HG02870 (cell line): ENCODE data around the gene PABPN1L.

Experiments
- ATAC-seq: cut with Tn5 transposase; IDR thresholded peaks from one replicate; pipeline ENCODE4 v1.9.1; 2021; ENCODE audit warnings: mild to moderate bottlenecking, moderate library complexity; ENCODE audit not compliant: unreplicated experiment

Gene PABPN1L

DNA sequence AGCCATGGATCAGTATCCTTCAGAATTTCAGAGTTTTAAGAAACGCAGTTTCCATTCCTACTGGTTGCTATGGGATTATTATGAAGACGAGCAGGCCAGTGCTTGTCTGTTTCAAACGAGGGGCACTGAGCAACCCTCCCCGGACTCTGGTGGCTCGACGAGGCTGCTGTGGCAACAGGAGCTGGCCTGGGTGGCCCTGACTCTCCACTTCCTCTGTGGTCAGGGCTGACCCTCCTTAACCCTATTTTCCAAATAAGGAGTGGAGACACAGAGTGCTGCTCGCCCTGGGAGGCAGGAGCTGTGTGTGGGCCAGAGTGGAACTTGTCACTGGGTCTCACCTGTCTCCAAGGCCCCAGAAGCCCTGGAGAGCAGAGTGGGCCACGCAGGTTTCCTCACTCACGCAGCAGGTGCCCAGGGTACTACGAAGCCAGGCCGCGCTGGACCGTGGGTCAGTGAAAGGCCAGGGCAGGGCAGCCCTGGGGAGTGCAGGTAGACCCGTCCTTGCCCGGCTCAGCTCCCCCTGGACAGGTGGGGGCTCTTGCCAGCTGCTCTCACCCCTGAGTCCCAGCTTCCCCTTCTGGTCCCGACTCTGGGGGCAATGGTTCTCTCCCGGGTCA, 13.0 kb downstream of the PABPN1L start:
- ATAC-seq: no peak

DNA sequence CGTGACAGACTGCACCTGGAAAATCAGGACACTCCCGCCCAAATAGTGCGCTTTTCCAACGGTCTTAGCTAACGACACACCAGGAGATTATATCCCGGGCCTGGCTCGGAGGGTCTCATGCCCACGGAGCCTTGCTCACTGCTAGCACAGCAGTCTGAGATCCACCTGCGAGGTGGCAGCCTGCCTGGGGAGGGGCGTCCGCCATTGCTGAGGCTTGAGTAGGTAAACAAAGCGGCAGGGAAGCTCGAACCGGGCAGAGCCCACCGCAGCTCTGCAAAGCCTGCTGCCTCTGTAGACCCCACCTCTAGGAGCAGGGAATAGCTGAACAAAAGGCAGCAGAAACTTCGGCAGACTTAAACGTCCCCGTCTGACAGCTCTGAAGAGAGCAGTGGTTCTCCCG, 14.8 kb downstream of the PABPN1L start:
- no peak for ATAC-seq

DNA sequence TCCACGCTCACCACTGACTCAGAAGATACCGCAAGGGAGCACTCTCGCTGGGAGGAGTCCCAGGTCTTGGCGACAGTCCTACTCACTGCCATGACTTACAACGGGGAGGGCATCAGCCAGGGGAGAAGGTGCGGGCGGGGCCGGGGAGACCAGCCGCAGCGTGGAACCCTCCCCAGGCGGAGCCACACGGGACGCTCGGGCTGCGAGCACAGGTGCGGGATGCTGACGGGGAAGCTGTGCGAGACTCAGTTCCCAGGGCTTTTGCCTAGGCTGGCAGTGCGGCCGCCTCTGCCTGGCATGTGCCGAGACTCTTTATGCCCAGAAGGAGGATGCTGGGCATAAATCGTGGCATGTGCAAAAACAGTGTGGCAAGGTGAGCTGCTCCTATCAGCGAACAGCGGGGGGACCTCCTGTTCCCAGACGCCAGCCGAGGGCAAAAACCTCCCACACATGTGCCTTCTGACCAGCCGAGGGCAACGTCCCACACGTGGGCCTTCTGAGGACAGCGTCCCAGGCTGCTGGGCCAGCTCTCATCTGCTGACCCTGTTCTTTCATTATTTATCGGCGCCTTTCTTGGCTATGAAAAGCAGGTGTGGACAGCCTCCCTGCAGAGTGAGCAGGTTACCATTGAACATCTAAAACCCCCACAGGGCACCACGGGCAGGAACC, 15.8 kb downstream of the PABPN1L start:
- no peak for ATAC-seq

DNA sequence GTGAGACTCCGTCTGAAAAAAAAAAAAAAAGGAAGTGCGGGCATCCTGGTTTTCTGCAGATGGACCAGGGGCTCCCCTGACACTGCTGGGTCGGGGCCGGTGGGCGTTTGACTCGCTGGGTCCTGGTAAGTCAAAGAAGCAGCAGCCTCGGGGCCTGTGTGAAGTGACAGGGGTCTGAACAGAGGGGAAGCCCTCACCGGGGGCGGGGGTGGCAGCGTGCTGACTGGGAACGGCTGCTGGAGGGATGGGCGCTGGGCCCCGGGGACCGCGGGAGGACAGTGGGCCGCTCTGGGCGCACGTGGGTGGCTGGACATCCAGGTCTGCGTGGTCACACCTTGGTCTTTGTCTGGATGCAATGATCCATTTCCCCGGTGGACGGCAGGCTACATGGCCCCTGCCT, 17.9 kb downstream of the PABPN1L start:
- ATAC-seq: no peak

DNA sequence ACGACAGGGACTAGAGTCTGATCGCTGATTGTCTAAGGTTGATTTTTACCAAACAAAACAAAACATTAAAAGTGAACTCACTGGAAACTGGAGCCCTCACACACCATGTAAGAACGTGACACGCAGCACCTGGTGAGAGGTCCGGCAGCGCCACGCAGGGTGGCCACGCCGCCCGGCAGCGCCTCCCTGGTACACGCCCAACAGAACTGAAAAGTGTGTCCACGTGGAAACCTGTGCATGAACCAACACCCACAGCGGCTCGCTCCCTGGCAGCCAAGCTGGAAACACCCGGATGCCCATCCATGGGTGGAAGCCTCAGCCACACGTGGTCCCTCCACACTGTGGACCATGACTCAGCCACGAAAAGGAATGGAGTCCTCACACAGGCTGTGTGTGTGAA, 18.8 kb downstream of the PABPN1L start:
- no peak for ATAC-seq

DNA sequence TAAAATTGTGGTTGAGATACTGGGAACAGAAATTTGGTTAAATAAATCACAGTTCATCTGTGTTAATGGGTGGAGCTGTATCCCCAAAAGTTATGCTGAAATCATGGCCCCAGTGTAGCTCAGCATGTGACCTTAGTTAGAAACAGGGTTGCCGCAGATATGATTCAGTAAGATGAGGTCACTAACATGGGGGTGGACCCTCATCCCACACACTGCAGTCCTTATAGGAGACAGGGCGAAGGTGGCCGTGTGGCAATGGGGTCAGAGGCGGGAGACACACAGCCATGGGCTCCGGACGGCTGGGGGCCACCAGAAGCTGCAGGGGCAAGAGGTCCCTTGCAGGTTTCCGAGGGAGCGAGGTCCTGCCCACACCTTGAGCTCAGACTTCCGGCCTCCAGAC, 20.4 kb downstream of the PABPN1L start:
- no peak for ATAC-seq

DNA sequence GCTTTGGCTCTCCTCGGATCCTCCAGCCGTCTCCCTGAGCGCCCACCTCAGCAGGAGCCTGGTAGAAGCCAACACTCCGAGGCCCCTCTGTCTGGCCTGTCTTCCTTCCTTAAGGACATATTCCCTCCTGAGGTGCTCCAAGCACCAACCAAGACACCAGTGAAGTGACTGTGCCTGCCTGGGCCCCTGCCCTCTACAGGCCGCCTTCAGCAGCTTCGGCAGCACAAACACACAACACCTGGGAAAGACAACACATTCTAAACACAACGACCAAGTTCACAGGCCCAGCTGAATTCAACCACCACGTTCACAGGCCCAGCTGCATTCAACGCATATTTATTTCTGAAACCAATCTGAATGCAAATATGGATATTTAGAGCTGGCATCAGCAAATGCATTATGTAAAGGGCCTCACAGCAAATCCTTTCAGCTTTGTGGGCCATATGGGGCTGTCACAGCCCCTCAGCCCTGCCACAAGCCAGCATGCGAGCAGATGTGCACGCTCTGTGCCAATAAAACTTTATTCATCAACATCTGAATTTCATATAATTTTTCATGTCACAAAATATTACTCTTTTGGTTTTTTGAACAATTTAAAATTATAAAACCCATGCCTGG, 21.9 kb downstream of the PABPN1L start:
- ATAC-seq: no peak

DNA sequence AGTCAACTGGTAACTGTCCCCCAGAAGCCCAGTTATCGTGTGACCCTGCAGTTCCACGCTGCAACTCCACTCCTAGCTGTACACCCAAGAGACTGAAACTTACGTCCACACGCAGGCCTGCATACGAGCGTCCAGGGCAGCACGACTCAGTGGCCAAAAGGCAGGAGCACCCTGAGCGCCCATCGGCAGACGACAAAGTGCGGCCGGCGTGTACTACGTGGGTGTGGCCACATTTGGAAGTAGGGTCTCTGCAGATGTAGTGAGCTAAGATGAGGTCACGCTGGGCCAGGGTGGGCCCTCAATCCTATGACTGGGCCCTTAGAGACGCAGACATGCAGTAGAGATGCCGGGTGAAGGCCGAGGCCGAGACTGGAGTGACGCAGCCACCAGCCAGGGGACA, 23.2 kb downstream of the PABPN1L start:
- ATAC-seq: no peak

DNA sequence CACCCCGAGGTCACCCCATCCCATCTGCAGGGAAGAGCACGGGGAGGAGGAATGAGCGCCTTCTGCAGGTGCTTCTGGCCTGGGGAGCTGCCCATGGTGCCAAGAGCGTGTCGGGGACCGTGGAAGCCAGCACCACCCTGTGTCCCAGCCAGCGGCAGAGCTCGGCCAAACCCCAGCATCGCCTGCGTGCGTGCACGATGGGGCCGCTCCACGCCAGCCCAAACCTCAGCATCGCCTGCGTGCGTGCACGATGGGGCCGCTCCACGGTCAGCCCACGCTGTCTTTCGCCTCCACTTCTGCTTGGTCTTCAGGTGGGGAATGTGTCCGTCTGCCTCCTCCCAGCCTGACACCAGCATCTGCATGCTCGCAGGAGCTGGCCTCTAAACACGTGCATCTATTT, 23.7 kb downstream of the PABPN1L start:
- ATAC-seq: no peak

DNA sequence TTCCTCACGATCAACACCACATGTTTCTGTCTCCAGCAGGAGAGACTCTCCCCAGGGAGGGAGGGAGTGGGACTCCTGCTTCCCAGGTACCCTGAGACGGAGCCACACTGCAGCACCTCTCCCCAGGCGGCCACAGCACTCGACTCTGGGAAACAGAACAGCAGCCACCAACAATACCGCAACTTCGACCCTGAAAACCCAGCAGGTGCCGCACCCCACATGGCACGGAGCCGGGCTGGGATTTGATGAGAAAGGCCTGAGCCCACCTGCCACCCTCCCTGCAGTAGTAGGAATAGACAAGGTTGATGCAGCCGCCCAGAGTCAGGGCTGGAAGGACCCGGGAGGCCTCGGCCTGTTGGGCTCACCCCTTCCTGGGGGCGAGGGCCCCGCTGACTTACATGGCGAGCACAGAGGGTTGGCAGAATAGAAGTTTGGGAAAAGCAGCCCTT, 24.1 kb downstream of the PABPN1L start:
- no peak for ATAC-seq

DNA sequence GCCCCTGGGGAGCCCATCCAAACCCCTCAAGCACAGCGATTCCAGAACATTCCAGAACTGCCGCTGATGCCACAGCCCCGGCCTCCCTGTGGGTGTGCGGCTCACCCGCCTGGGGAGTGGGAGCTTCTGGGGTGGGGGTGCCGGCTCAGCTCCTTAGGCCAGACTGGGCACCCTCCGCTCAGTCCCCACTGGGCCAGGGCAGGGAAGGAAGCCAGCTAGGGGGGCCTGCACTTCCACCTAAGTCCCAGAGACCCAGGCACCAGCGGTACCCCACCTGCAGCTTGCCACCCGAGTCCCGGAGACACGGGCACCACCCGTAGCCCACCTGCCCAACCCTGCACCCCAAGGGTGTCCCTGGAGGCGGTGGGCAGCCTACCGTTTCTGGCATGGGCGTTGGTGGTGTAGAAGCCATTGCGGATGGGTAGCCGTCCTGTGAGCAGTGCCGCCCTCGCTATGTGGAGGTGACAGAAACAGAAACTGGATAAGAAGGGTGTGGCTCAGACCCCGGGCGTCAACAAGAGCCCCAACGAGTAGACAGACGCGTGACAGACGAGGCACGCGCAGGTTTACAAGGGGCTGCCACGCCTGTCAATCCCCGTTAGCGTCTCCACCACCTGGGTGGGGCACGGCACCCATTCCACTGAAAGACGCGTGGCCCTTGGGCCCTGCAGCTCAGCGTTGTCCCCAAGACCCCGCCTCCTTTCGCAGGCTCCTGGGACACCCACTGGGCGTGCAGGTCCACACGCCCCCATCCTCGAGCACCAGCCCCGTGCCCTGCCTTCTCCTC, 24.7 kb downstream of the PABPN1L start:
- no peak for ATAC-seq

DNA sequence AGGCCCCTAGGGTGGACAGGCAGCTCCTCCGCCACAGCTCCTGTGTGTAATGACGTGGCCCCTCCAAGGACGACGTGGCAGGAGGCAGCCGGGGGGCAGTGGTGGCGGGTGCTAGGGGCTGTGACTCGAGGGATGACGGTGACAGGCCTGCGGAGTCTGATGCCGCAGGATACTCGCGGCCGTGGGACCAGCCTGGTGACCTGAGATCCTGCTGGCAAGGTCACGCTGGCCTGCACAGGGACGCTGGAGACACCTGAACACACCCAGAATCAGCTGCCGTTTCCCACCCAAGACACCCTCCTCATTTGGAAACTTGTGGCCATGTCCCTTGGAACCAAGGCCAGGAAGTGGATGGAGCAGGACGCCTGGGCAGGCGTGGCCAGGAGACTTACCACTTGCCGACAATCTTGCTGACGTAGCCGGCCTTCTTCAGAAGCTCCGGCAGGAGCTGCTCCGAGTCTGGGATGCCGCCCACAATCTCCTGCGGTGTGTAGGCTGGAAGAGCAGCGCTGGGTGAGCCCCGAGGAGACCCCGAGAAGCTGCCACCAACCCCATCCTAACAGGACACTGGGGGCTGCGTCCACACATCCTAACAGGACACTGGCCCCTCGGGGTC, 25.8 kb downstream of the PABPN1L start:
- ATAC-seq: no peak

DNA sequence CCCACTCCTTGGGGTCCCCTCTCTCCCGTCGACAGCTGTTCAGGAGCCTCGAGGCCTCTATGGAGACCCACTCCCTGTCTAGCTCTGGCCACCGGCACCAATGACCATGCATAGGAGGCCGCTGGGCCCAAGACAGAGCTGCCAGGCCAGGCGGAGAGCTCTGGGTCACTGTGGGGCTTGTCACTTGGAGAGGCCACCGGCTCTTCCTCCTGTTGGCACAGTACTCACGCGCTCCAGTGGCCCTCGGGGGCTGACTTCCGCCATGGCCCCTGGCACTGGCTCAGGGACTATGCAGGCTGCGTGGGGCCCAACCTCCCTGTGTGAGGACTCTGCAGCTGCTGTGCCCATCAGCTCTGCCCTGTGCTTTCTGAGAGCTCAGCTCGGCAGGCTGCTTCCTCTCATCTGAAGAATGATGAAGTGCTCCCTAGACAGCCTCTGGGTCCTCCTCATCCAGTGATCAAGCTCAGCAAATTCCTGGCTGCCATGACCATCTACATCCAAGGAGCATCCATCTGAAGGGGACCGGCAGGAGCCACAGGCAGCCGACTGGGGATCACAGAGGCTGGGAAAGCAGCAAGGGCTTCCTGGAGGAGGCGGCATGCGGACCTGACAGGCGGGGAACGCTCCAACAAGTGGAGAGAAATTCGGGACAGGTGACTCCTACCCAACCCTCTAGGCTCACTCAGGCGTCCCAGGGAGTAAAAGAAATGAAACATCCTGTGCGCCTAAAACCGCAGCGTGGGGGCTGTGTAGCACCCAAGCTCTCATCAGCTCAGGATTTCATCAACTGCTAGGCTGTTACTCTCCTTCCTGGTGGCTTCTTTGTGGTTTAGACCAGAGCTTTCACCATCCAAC, 26.5 kb downstream of the PABPN1L start:
- no peak for ATAC-seq

DNA sequence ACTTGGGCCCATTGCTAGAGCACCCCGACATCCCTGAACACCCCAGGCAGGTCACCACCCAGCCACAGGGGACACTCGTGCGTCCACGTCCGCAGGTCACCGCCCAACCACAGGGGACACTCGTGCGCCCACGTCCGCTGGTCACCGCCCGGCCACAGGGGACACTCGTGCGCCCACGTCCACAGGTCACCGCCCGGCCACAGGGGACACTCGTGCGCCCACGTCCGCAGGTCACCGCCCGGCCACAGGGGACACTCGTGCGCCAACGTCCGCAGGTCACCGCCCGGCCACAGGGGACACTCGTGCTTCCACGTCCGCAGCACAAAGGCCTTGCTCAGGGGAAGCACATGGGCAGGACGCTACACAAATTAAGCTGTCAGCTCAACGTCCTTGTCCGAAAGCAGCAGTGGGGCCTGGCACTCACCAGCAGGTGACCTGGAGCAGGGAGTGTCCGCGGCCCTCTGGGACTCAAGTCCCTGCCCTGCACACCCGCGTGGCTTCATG, 27.4 kb downstream of the PABPN1L start:
- no peak for ATAC-seq

DNA sequence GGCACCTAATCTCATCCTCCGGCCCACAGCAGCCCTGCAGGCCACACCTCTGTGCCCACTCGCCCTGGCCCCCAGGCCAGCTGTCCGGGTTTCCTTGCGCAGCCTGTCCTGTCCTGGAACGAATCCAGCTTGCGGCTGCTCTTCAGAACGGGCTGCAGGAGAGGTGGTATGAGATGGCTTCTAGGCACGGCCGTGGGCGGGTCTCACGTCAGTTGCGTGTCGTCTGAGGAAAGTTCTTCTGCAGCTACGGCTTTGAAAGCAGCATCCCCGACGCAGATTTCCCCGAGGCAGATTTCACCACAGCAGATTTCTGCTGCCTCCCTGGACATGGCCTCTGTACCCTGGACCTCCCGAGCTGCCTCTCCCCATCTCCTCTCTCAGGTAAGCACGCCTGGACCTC, 27.9 kb downstream of the PABPN1L start:
- no peak for ATAC-seq

DNA sequence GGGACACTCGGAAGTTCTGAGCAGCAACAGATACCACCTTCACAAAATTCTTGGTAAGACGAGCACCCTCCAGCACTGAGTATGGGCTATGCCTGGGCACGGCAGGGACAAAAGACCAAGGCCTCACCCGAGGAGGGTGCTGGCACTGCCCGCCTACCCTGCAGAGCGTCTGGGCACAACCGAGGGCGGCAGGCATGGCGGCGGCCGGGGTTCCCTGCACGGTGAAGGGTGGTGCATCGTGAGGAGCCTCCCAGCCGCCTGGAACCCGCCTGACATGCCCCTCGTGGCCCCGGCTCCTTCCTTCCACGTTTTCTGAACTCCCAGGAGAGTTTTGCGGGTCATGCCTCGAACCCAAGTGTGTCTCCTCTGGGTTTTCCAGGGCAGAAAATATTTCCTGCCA, 28.7 kb downstream of the PABPN1L start:
- no peak for ATAC-seq

DNA sequence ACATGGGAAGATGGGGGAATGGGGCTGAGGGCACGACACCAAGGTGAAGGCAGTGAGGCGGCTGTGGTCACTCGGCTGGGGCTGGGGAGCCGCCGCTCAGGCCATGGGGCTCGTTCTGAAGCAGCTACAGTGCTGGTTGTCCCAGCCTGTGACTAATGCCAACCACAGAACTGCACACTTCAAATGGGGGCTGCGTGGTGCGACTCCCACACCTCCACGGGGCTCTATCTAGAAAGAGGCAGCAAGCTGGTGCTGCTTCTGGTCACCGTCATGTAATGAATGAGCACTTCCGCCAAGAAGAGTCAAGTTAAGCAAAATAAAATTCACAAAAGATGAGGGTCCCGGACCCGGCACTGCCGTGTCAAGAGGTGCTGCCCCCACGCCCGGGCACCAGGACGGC, 29.7 kb downstream of the PABPN1L start:
- no peak for ATAC-seq

DNA sequence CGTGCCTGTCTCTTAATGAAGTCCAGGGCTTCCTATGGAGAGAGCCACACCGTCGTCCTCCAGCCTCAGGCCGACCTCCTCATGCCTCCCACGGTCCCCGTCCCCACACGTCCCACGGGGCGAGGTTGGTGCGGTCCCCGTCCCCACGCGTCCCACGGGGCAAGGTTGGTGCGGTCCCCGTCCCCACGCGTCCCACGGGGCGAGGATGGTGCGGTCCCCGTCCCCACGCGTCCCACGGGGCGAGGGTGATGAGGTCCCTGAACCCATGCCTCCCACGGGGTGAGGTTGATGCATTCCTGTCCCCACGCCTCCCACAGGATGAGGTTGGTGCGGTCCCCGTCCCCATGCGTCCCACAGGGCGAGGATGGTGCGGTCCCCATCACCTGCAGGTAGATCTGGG, 30.6 kb downstream of the PABPN1L start:
- no peak for ATAC-seq

DNA sequence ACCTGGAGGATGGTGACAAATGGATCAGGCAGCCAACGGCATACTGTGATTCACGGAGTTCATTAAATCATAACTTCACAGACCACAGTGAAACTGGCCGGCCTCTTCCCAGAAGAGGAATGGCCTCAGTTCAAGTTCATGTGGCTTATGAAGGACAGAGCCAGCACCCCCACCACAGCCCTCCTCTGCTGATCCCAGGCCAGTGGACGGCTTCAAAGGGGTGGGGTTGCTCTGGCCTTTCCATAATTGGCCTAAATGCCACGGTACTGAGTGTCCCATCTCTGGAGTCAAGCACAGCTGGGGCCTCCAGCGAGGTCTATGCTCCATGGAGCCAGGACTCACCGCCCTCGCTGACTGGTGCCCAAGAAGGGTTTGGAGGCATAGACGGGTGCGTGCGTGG, 31.1 kb downstream of the PABPN1L start:
- ATAC-seq: no peak

DNA sequence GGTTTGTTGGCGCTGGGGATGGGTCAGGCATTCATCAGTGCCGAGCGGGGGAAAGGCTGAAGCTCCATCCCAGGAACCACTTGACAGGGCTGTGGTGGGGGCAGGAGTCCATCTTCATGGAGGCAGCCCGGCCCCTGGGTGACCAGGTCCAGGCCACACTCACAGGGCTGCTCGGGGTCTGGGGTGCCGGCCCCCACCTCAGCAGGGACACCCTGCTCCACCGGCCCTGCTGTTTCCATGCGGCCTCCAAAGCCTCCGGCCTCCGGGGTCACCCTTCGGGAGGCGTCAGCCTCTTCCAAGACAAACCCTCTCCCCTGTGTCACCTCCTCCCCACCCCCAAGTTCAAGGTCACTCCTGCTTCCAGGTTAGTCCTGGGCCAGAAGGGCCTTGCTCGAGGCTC, 31.8 kb downstream of the PABPN1L start:
- no peak for ATAC-seq
